Thyroid gland (tissue), 4 donors: Measurements from ENCODE around the gene WASF3.

Source experiments
- CTCF ChIP-seq, 6 experiments: fragments of 200-600 bp in 3 of 6; fragments of 450-650 bp in 3 of 6; sonication (generic) in 3 of 6; IDR thresholded peaks; one replicate each; pipeline ENCODE4 v1.5.1; 2016 to 2019; ENCODE audit warnings: antibody characterized with exemption in 6 of 6, mild to moderate bottlenecking in 2 of 6, inconsistent platforms in 1 of 6, moderate library complexity in 1 of 6
- POLR2A ChIP-seq, 2 donors: fragments of 450-650 bp; IDR thresholded peaks; one replicate each; pipeline ENCODE4 v1.6.1; 2017; ENCODE audit warnings: antibody characterized with exemption in 2 of 2, mild to moderate bottlenecking in 2 of 2, moderate library complexity in 1 of 2

DNA sequence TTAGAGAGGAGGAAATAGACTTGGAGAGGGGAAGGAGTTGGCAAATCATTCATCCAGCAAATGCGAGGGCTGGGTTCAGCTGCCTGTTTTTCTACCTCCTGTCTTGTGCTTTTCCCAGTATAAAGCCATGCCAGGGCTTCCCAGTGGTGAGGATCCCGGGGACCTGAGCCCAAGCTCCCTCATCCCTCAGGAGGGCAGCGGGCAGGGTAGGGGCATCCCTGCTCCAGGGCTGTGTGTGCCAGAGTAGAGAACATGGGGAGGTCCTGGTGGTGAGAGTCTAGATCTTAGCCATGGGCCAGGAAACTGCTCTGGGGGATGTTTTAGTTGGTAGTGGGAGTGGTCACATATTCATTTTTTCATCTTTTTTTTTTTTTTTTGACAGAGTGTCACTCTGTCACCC, 159.5 kb downstream of the WASF3 start:
- TF ChIP-seq POLR2A (IDR thresholded peaks at IDR 0.05) (no peak), CTCF (IDR thresholded peaks at IDR 0.05) (no peak)
